K562 (cell line): ENCODE results near the gene DUS4L. TPM values are rescaled to one million over a fixed set of nuclear protein-coding genes. Genes with fewer than 3 reads are reported as not detected.

Experiments
- ATAC-seq: fragments of 200-7000 bp; cut with Tn5 transposase; 3 replicates; pipeline ENCODE4 v1.9.1; 2020; ENCODE audit warnings: moderate library complexity
- BruUV-seq: library from RNA; stranded (reverse); fragments of 400-500 nt; replicated peaks from 2 replicates; lab custom pipeline; 2021; lab: Mats Ljungman, UMichigan
- CTCF ChIA-PET: fragments of 300-600 bp; formaldehyde crosslinking; extraction: SDS; loops from one replicate; lab custom pipeline; 2021; ENCODE audit warnings: low intra/inter-chr PET ratio; lab: Yijun Ruan, JAX
- POLR2A ChIA-PET: fragments of 300-600, 350-650 bp; sonication (Branson Sonifier 250); formaldehyde crosslinking; extraction: SDS; loops from one replicate; lab custom pipeline; 2021; ENCODE audit warnings: antibody characterized with exemption, inconsistent platforms; lab: Yijun Ruan, JAX
- DNase-seq, 4 experiments: peaks; one replicate each; pipeline versions ENCODE4 v3.0.0 to v3.0.0-alpha.2; 2011 to 2018; ENCODE audit warnings: low spot score in 3 of 4, mixed read lengths in 3 of 4; ENCODE audit errors: extremely low read depth in 1 of 4
- FAIRE-seq: peaks from 2 replicates; lab custom pipeline; 2011; peaks lifted over from hg19 to GRCh38; lab: Jason Lieb, UNC
- H2AFZ ChIP-seq: 2 replicates; pipeline ENCODE4 v1.6.0; 2011; ENCODE audit warnings: low read depth, low read length, control low read depth, inconsistent platforms
- H3K27ac ChIP-seq: fragments of 200-600 bp; 3 replicates; pipeline ENCODE4 v1.8.0; 2011; ENCODE audit warnings: low read depth, mild to moderate bottlenecking, control low read depth, inconsistent platforms, low read length, moderate library complexity, mixed read lengths; ENCODE audit errors: extremely low read depth
- H3K27me3 ChIP-seq, 2 experiments: fragments of 300-600 bp in 1 of 2; 2 replicates in 1 of 2; 3 replicates in 1 of 2; pipeline versions ENCODE4 v1.6.0 to v1.8.0; 2011; ENCODE audit warnings: inconsistent platforms in 2 of 2, low read length in 2 of 2, mild to moderate bottlenecking in 1 of 2, mixed read lengths in 1 of 2, moderate library complexity in 1 of 2; ENCODE audit not compliant: control insufficient read depth in 2 of 2, insufficient read depth in 2 of 2
- H3K36me3 ChIP-seq: fragments of 300-600 bp; 3 replicates; pipeline ENCODE4 v1.8.0; 2011; ENCODE audit warnings: mild to moderate bottlenecking, low read length, inconsistent platforms; ENCODE audit not compliant: control insufficient read depth, insufficient read depth
- H3K4me1 ChIP-seq, 2 experiments: fragments of 200-600 bp in 1 of 2; replicated peaks in 1 of 2; 2 replicates in 1 of 2; 3 replicates in 1 of 2; pipeline versions ENCODE4 v1.5.1 to v1.8.0; 2011; ENCODE audit warnings: inconsistent platforms in 2 of 2, low read length in 2 of 2, mild to moderate bottlenecking in 1 of 2, mixed read lengths in 1 of 2, moderate library complexity in 1 of 2; ENCODE audit not compliant: control insufficient read depth in 2 of 2, insufficient read depth in 2 of 2
- H3K4me2 ChIP-seq: 2 replicates; pipeline ENCODE4 v1.6.1; 2011; ENCODE audit warnings: low read length, control low read depth, inconsistent platforms, mixed read lengths; ENCODE audit not compliant: insufficient read depth
- H3K4me3 ChIP-seq: fragments of 200-600 bp; sonication (generic), shearing (Covaris generic); 2 replicates; pipeline ENCODE4 v1.5.1; 2016; ENCODE audit warnings: control low read depth, inconsistent platforms
- H3K79me2 ChIP-seq: fragments of 200-600 bp; 3 replicates; pipeline ENCODE4 v1.8.0; 2011; ENCODE audit warnings: low read length, inconsistent platforms; ENCODE audit not compliant: control insufficient read depth, insufficient read depth
- H3K9ac ChIP-seq, 2 experiments: 2 replicates each; pipeline versions ENCODE4 v1.6.0 to v1.6.1; 2011; ENCODE audit warnings: low read depth in 2 of 2, low read length in 2 of 2, control low read depth in 1 of 2, inconsistent platforms in 1 of 2, mild to moderate bottlenecking in 1 of 2, mixed read lengths in 1 of 2; ENCODE audit not compliant: insufficient read depth in 1 of 2
- H3K9me1 ChIP-seq: one replicate; pipeline ENCODE4 v1.6.0; 2011; ENCODE audit warnings: inconsistent platforms, mild to moderate bottlenecking, low read length, moderate library complexity; ENCODE audit not compliant: control insufficient read depth, insufficient read depth
- H3K9me3 ChIP-seq: replicated peaks from 2 replicates; pipeline ENCODE4 v1.5.1; 2011; ENCODE audit warnings: low read depth, low read length, inconsistent platforms; ENCODE audit not compliant: control insufficient read depth, insufficient read depth
- H4K20me1 ChIP-seq: replicated peaks from 2 replicates; pipeline ENCODE4 v1.6.1; 2011; ENCODE audit warnings: low read length, inconsistent platforms, mixed read lengths; ENCODE audit not compliant: control insufficient read depth, insufficient read depth
- ARID1B ChIP-seq: fragments of 450-650 bp; IDR thresholded peaks from 2 replicates; pipeline ENCODE4 v1.6.1; 2016; ENCODE audit warnings: antibody characterized with exemption, mild to moderate bottlenecking, inconsistent platforms
- BCLAF1 ChIP-seq, 2 experiments: fragments of 450-650 bp in 1 of 2; IDR thresholded peaks; 2 replicates each; pipeline ENCODE4 v1.6.1; 2011 to 2017; ENCODE audit warnings: low read depth in 2 of 2, antibody characterized with exemption in 1 of 2, borderline replicate concordance in 1 of 2, low read length in 1 of 2, mild to moderate bottlenecking in 1 of 2, mixed read lengths in 1 of 2; ENCODE audit not compliant: control insufficient read depth in 1 of 2
- DPF2 ChIP-seq: fragments of 450-650 bp; IDR thresholded peaks from 2 replicates; pipeline ENCODE4 v1.6.1; 2016
- ELF1 ChIP-seq: fragments of 200-800 bp; sonication (Bioruptor generic); IDR thresholded peaks from 2 replicates; pipeline ENCODE4 v1.6.1; 2016; ENCODE audit warnings: missing genetic modification characterization, missing compliant biosample characterization
- GABPB1 ChIP-seq: sonication (generic); formaldehyde crosslinking; IDR thresholded peaks from 2 replicates; pipeline ENCODE4 v1.8.0; 2022; ENCODE audit warnings: mild to moderate bottlenecking, missing genetic modification reagents
- HIVEP1 ChIP-seq: fragments of 250-450 bp; sonication (Bioruptor Pico); IDR thresholded peaks from 2 replicates; pipeline ENCODE4 v1.4.0; 2020; ENCODE audit warnings: mild to moderate bottlenecking
- MIER1 ChIP-seq: fragments of 450-650 bp; IDR thresholded peaks from 2 replicates; pipeline ENCODE4 v1.6.1; 2016; ENCODE audit warnings: antibody characterized with exemption, mild to moderate bottlenecking, low read depth
- MLLT1 ChIP-seq, 2 experiments: fragments of 450-650 bp; IDR thresholded peaks; 2 replicates each; pipeline ENCODE4 v1.6.1; 2016
- MTA1 ChIP-seq: fragments of 450-650 bp; IDR thresholded peaks from 2 replicates; pipeline ENCODE4 v1.6.1; 2017; ENCODE audit warnings: borderline replicate concordance
- NBN ChIP-seq: fragments of 450-650 bp; IDR thresholded peaks from 2 replicates; pipeline ENCODE4 v1.6.1; 2016; ENCODE audit warnings: low read depth, mild to moderate bottlenecking
- NFATC3 ChIP-seq: fragments of 450-650 bp; IDR thresholded peaks from 2 replicates; pipeline ENCODE4 v1.6.1; 2017; ENCODE audit warnings: mild to moderate bottlenecking
- RUNX1 ChIP-seq: sonication (generic); IDR thresholded peaks from 2 replicates; pipeline ENCODE4 v1.6.1; 2016; ENCODE audit warnings: antibody characterized with exemption, low read depth
- SLC30A9 ChIP-seq: fragments of 250-450 bp; sonication (Bioruptor Pico); IDR thresholded peaks from 2 replicates; pipeline ENCODE4 v1.8.0; 2022; ENCODE audit warnings: mild to moderate bottlenecking, moderate library complexity
- TBL1XR1 ChIP-seq, 2 experiments: IDR thresholded peaks; 2 replicates each; pipeline ENCODE4 v1.6.1; 2012; ENCODE audit warnings: improper control_type of control experiment in 2 of 2, low read length in 2 of 2, mild to moderate bottlenecking in 1 of 2
- ZNF445 ChIP-seq: fragments of 250-450 bp; sonication (Bioruptor Pico); IDR thresholded peaks from 2 replicates; pipeline ENCODE4 v1.4.0; 2020; ENCODE audit warnings: low read depth, mild to moderate bottlenecking, moderate library complexity
- ZNF512 ChIP-seq: IDR thresholded peaks from 2 replicates; pipeline ENCODE4 v1.6.1; 2016; ENCODE audit warnings: missing genetic modification characterization, missing compliant biosample characterization
- WGBS: fragments of 100-300 bp; shearing (Covaris generic); methylation state at CpG from one replicate; pipeline ENCODE4 v1.1.6; 2016; ENCODE audit warnings: low coverage, mixed read lengths; ENCODE audit not compliant: insufficient coverage; ENCODE audit errors: missing lambda C conversion rate; 5-methylcytosine and 5-hydroxymethylcytosine counted together
- in situ Hi-C: fragments of 300-500 bp; cut with MboI; formaldehyde crosslinking; loops from 4 replicates; pipeline ENCODE4 v1.15.0; 2018; ENCODE audit warnings: inconsistent platforms, mixed read lengths
- intact Hi-C: fragments of 100-400 bp; cut with micrococcal nuclease; formaldehyde crosslinking; loops from 2 replicates; pipeline ENCODE4 v1.14.2; 2022
- polyA plus RNA-seq, 8 experiments: library from polyadenylated mRNA; depleted of rRNA in 4 of 8; stranded (reverse) in 5 of 8; unstranded in 3 of 8; fragments of >200 nt; fragmentation: Nextera tagmentation in 2 of 8; fragmentation: Illumina TruSeq in 1 of 8; extraction: Ambion mirVana in 2 of 8; extraction: Trizol in 1 of 8; gene quantifications; 2 replicates each; pipeline versions ENCODE4 v1.2.1 to v1.2.3, GENCODE V29; 2011 to 2014; ENCODE audit warnings: inconsistent platforms in 1 of 8, missing spikeins in 1 of 8
- total RNA-seq, 7 experiments: library from RNA; depleted of rRNA in 6 of 7; stranded (reverse); fragments of >200 nt in 6 of 7; fragmentation: Illumina TruSeq in 2 of 7; extraction: Trizol in 2 of 7; gene quantifications; 2 replicates each; pipeline versions ENCODE4 v1.2.1 to v1.2.3, GENCODE V29; 2011 to 2021; ENCODE audit warnings: low replicate concordance in 1 of 7

DUS4L gene
- total and polyA plus RNA-seq, 9 of the 15 experiments (the other 6 are each of a cell fraction or from before 2014, with no cell fraction given), result 12.2 to 33.6 (median 28.6) TPM

- Histone ChIP-seq H3K27me3 (no peaks in the 10 kb centered on the region), H3K9ac (peak overlapping the region; percentile 92 to 93), H2AFZ (peak overlapping the region; percentile 97), H4K20me1 (no peaks in the 10 kb centered on the region), H3K9me1 (no peaks in the 10 kb centered on the region), H3K4me2 (peak overlapping the region; percentile 95), H3K79me2 (peaks cover 49% of the 10 kb centered on the region), H3K9me3 (no peaks in the 10 kb centered on the region), H3K36me3 (peaks cover 41% of the 10 kb centered on the region), H3K4me1 (peaks cover 6 to 13% of the 10 kb centered on the region in 2 experiments; a peak in 4 of 5 replicates), H3K27ac (peak overlapping the region; percentile 83), H3K4me3 (peak overlapping the region; percentile 62)
- no peak for ATAC-seq
- CTCF ChIA-PET, result interaction anchor here (1.4 kb wide), 1 partner anchor 144 kb away, joined by 9 read pairs; no protein-coding TSS in a partner anchor
- no peak for DNase-seq
- FAIRE-seq, result no peak
- POLR2A ChIA-PET, result interaction anchor here (0.5 to 2.6 kb wide), 10 partner anchors 8 to 433 kb away, joined by 3 to 16 read pairs (median 4); partner anchors contain the start of genes COG5 and DUS4L
- under 1% methylated on average over 10 of the region's 10 CpGs for WGBS
- intact Hi-C loops (loop anchor here (1.0 to 2.0 kb wide), 2 partner anchors 144 to 293 kb away; no protein-coding TSS in a partner anchor), in situ Hi-C loops (no loop called here)
- TSS peak; percentile 45 for BruUV-seq
- TF ChIP-seq NBN (0 out of 2 replicates have a peak, but pooled peaks have one; percentile 58), MLLT1 (IDR thresholded peaks at IDR 0.05) (peak in 1 of 2 experiments; percentile 28; a peak in 2 of 4 replicates), RUNX1 (no peak), TBL1XR1 (IDR thresholded peaks at IDR 0.05; ENCODE audit: low read length in 2 of 2) (0 out of 4 replicates have a peak, but pooled peaks of 1 of the 2 experiments have one; percentile 18), NFATC3 (0 out of 2 replicates have a peak, but pooled peaks have one; percentile 73), ZNF445 (CRISPR knock-in tag) (no peak), GABPB1 (CRISPR knock-in tag) (no peak), ZNF512 (tag) (peak; percentile 60), ARID1B (no peak), MIER1 (0 out of 2 replicates have a peak, but pooled peaks have one; percentile 56), SLC30A9 (CRISPR knock-in tag) (no peak), ELF1 (tag) (0 out of 2 replicates have a peak, but pooled peaks have one; percentile 12), DPF2 (0 out of 2 replicates have a peak, but pooled peaks have one; percentile 17), HIVEP1 (CRISPR knock-in tag) (no peak), MTA1 (0 out of 2 replicates have a peak, but pooled peaks have one; percentile 43), BCLAF1 (IDR thresholded peaks at IDR 0.05; ENCODE audit: borderline replicate concordance in 1 of 2, control insufficient read depth in 1 of 2, low read depth in 2 of 2, low read length in 1 of 2) (0 out of 4 replicates have a peak, but pooled peaks of 1 of the 2 experiments have one; percentile 38)
Measured at GRCh38 chr7:107580716-107581383, 17.1 kb downstream of the DUS4L start.
